GM12892 (cell line): ENCODE measurements around the gene FBXO34.

Experiments
- POLR2A ChIP-seq: IDR thresholded peaks from 2 replicates; pipeline ENCODE4 v1.6.1; 2011; ENCODE audit warnings: low read depth, low read length, control low read depth
- POLR2AphosphoS5 ChIP-seq: IDR thresholded peaks from 2 replicates; pipeline ENCODE4 v1.6.1; 2011; ENCODE audit warnings: low read depth, low read length, control low read depth
- TAF1 ChIP-seq: IDR thresholded peaks from 2 replicates; pipeline ENCODE4 v1.6.1; 2011; ENCODE audit warnings: low read depth, mild to moderate bottlenecking, control low read depth, low read length, borderline replicate concordance

- TF ChIP-seq POLR2A: no peak
- no peak for TF ChIP-seq TAF1
- TF ChIP-seq POLR2AphosphoS5: no peak
These were observed 102.8 kb downstream of the FBXO34 start for GRCh38 chr14:55373784-55374705.
